GM12878 (cell line): ENCODE measurements around the gene RALGAPB. TPM values are rescaled to one million over a fixed set of nuclear protein-coding genes. Genes with fewer than 3 reads are reported as not detected.

Experiments used
- ATAC-seq: fragments of 200-7000 bp; cut with Tn5 transposase; 3 replicates; pipeline ENCODE4 v1.9.1; 2020; ENCODE audit warnings: mild to moderate bottlenecking, moderate library complexity
- BruUV-seq: library from RNA; stranded (reverse); fragments of 400-500 nt; replicated peaks from 2 replicates; lab custom pipeline; 2021; lab: Mats Ljungman, UMichigan
- CTCF ChIA-PET: fragments of 300-600 bp; sonication (Branson Sonifier 250); formaldehyde crosslinking; extraction: SDS; loops from one replicate; lab custom pipeline; 2021; ENCODE audit warnings: inconsistent platforms; lab: Yijun Ruan, JAX
- POLR2A ChIA-PET: fragments of 350-600 bp; formaldehyde crosslinking; extraction: SDS; loops from one replicate; lab custom pipeline; 2021; ENCODE audit warnings: inconsistent platforms; lab: Charles Lee
- RAD21 ChIA-PET: fragments of 300-600 bp; sonication (Branson Sonifier 250); formaldehyde crosslinking; loops from one replicate; lab custom pipeline; 2023; ENCODE audit warnings: antibody characterized with exemption; ENCODE audit not compliant: unreplicated experiment; lab: Charles Lee
- SMC1A ChIA-PET: fragments of 300-600 bp; sonication (Branson Sonifier 250); formaldehyde crosslinking; loops from one replicate; lab custom pipeline; 2023; ENCODE audit not compliant: unreplicated experiment, uncharacterized antibody; lab: Charles Lee
- DNase-seq: peaks from one replicate; pipeline ENCODE4 v3.0.0-alpha.2; 2011; ENCODE audit warnings: low read depth, low spot score
- FAIRE-seq: peaks from 3 replicates; lab custom pipeline; 2011; peaks lifted over from hg19 to GRCh38; lab: Jason Lieb, UNC
- H2AFZ ChIP-seq: 2 replicates; pipeline ENCODE4 v1.6.0; 2011; ENCODE audit warnings: low read depth, low read length, control low read depth; ENCODE audit not compliant: control insufficient read depth
- H3K27ac ChIP-seq: 2 replicates; pipeline ENCODE4 v1.5.1; 2011; ENCODE audit warnings: control low read depth; ENCODE audit not compliant: control insufficient read depth, insufficient read depth
- H3K27me3 ChIP-seq, 2 experiments: replicated peaks in 1 of 2; 2 replicates each; pipeline versions ENCODE4 v1.6.0 to v1.6.1; 2011; ENCODE audit warnings: low read length in 1 of 2; ENCODE audit not compliant: control insufficient read depth in 2 of 2, insufficient read depth in 2 of 2
- H3K36me3 ChIP-seq, 2 experiments: 2 replicates each; pipeline ENCODE4 v1.5.1; 2011; ENCODE audit warnings: low read length in 1 of 2; ENCODE audit not compliant: control insufficient read depth in 2 of 2, insufficient read depth in 2 of 2
- H3K4me1 ChIP-seq: 2 replicates; pipeline ENCODE4 v1.6.1; 2011; ENCODE audit warnings: mild to moderate bottlenecking, low read length, moderate library complexity, mixed read lengths; ENCODE audit not compliant: control insufficient read depth, insufficient read depth
- H3K4me2 ChIP-seq: 2 replicates; pipeline ENCODE4 v1.6.0; 2011; ENCODE audit warnings: control low read depth; ENCODE audit not compliant: control insufficient read depth, insufficient read depth
- H3K4me3 ChIP-seq: fragments of 200-600 bp; sonication (generic); 2 replicates; pipeline ENCODE4 v1.5.1; 2016
- H3K79me2 ChIP-seq: 2 replicates; pipeline ENCODE4 v1.6.0; 2011; ENCODE audit warnings: low read length; ENCODE audit not compliant: control insufficient read depth, insufficient read depth
- H3K9ac ChIP-seq: 2 replicates; pipeline ENCODE4 v1.8.0; 2011; ENCODE audit warnings: low read length, control low read depth, mixed read lengths; ENCODE audit not compliant: control insufficient read depth, insufficient read depth
- H3K9me3 ChIP-seq: replicated peaks from 3 replicates; pipeline ENCODE4 v1.5.1; 2011; ENCODE audit warnings: mild to moderate bottlenecking, low read length; ENCODE audit not compliant: control insufficient read depth, insufficient read depth
- H4K20me1 ChIP-seq: 2 replicates; pipeline ENCODE4 v1.6.0; 2011; ENCODE audit not compliant: control insufficient read depth, insufficient read depth
- ASH2L ChIP-seq: fragments of 300-600, 200-600 bp; sonication (generic); IDR thresholded peaks from 2 replicates; pipeline ENCODE4 v1.6.1; 2017; ENCODE audit warnings: low read depth, mild to moderate bottlenecking, borderline replicate concordance
- CEBPB ChIP-seq, 2 experiments: fragments of 150-350 bp in 1 of 2; IDR thresholded peaks; 2 replicates each; pipeline ENCODE4 v1.6.1; 2012 to 2014; ENCODE audit warnings: low read depth in 2 of 2, low read length in 2 of 2, borderline replicate concordance in 1 of 2, inconsistent platforms in 1 of 2
- POLR2A ChIP-seq: IDR thresholded peaks from 2 replicates; pipeline ENCODE4 v1.6.1; 2011; ENCODE audit warnings: low read depth, mild to moderate bottlenecking, low read length
- POLR2AphosphoS5 ChIP-seq: IDR thresholded peaks from 2 replicates; pipeline ENCODE4 v1.6.1; 2011; ENCODE audit warnings: mild to moderate bottlenecking, low read length, inconsistent platforms
- RB1 ChIP-seq: fragments of 450-650 bp; formaldehyde crosslinking; IDR thresholded peaks from 2 replicates; pipeline ENCODE4 v1.6.1; 2017; ENCODE audit warnings: mild to moderate bottlenecking, borderline replicate concordance
- ZNF592 ChIP-seq: fragments of 450-650 bp; IDR thresholded peaks from 2 replicates; pipeline ENCODE4 v1.6.1; 2017; ENCODE audit warnings: mild to moderate bottlenecking, moderate library complexity
- WGBS: methylation state at CpG from one replicate; pipeline ENCODE4 v1.1.6; 2016; ENCODE audit warnings: low lambda C conversion rate; ENCODE audit not compliant: insufficient replicate concordance, insufficient coverage; ENCODE audit errors: missing lambda C conversion rate; 5-methylcytosine and 5-hydroxymethylcytosine counted together
- in situ Hi-C: fragments of 300-500 bp; cut with MboI; formaldehyde crosslinking; loops from 9 replicates; pipeline ENCODE4 v1.14.3; 2018; ENCODE audit warnings: mixed read lengths
- intact Hi-C: fragments of 100-400 bp; cut with micrococcal nuclease; formaldehyde crosslinking; loops from one replicate; pipeline ENCODE4 v1.14.2; 2022; ENCODE audit not compliant: unreplicated experiment
- polyA plus RNA-seq, 11 experiments: library from polyadenylated mRNA; depleted of rRNA in 4 of 11; unstranded in 6 of 11; stranded (reverse) in 5 of 11; fragments of >200 nt; fragmentation: Nextera tagmentation in 4 of 11; fragmentation: Illumina TruSeq in 1 of 11; extraction: Ambion mirVana in 4 of 11; extraction: Trizol in 1 of 11; gene quantifications; 1 replicate in 1 of 11; 2 replicates in 10 of 11; pipeline versions ENCODE4 v1.2.1 to v1.2.3, GENCODE V29; 2011 to 2016; ENCODE audit warnings: inconsistent platforms in 2 of 11, missing spikeins in 2 of 11, low read depth in 1 of 11
- total RNA-seq, 4 experiments: library from RNA; depleted of rRNA in 3 of 4; stranded (reverse); fragments of >200 nt in 3 of 4; fragmentation: Illumina TruSeq in 1 of 4; extraction: Trizol in 1 of 4; gene quantifications; 2 replicates each; pipeline versions ENCODE4 v1.2.1 to v1.2.3, GENCODE V29; 2013 to 2021

The RALGAPB gene
- total and polyA plus RNA-seq, 10 of the 15 experiments (the other 5 are each of a cell fraction or from before 2014, with no cell fraction given): 3.7 to 23.2 (median 15.5) TPM

GRCh38 chr20:38424401-38424800, 48.2 kb upstream of the RALGAPB start:
- TF ChIP-seq POLR2AphosphoS5: peak; percentile 62; the same call in 1 of the 2 replicates
- no peak for TF ChIP-seq RB1
- no peak for TF ChIP-seq ZNF592
- no peak for TF ChIP-seq ASH2L
- TF ChIP-seq CEBPB (IDR thresholded peaks at IDR 0.05; ENCODE audit: borderline replicate concordance in 1 of 2, low read depth in 2 of 2, low read length in 2 of 2): no peak
- TF ChIP-seq POLR2A: peak; percentile 52
- Histone ChIP-seq H3K79me2 (peaks cover 39% of the 10 kb centered on the region), H4K20me1 (peaks cover 16% of the 10 kb centered on the region), H3K4me1 (no peaks in the 10 kb centered on the region), H3K4me3 (no peak overlapping the region), H3K27me3 (no peaks in the 10 kb centered on the region), H3K4me2 (no peak overlapping the region), H3K9me3 (no peaks in the 10 kb centered on the region), H3K9ac (no peak overlapping the region), H3K36me3 (peaks cover 68 to 74% of the 10 kb centered on the region in 2 experiments), H2AFZ (no peak overlapping the region), H3K27ac (no peak overlapping the region)
- in situ Hi-C loops (no loop called here), intact Hi-C loops (loop anchor here (1.0 kb wide), 1 partner anchor 8 kb away; no protein-coding TSS in a partner anchor)
- POLR2A ChIA-PET: no interaction called here
- BruUV-seq: no TSS peak
- 100% methylated on average over 1 of the region's 1 CpG for WGBS
- CTCF ChIA-PET: interaction anchor here (0.6 to 1.6 kb wide), 2 partner anchors 16 to 74 kb away, joined by 5 to 6 read pairs; no protein-coding TSS in a partner anchor
- SMC1A ChIA-PET: interaction anchor here (2.8 kb wide), 1 partner anchor 10 kb away, joined by 9 read pairs; the partner anchor contains the start of gene SNHG17
- DNase-seq (no peak), FAIRE-seq (no peak), ATAC-seq (peak; percentile 7)
- RAD21 ChIA-PET: no interaction called here
